ENCODE results near the gene DHX40. TPM values are rescaled to one million over a fixed set of nuclear protein-coding genes. Genes with fewer than 3 reads are reported as not detected.

DHX40 gene
- total and polyA plus RNA-seq, 2 of the 13 experiments (the other 11 are each of a cell fraction or from before 2014, with no cell fraction given): 22.2 to 37.0 TPM

DNA sequence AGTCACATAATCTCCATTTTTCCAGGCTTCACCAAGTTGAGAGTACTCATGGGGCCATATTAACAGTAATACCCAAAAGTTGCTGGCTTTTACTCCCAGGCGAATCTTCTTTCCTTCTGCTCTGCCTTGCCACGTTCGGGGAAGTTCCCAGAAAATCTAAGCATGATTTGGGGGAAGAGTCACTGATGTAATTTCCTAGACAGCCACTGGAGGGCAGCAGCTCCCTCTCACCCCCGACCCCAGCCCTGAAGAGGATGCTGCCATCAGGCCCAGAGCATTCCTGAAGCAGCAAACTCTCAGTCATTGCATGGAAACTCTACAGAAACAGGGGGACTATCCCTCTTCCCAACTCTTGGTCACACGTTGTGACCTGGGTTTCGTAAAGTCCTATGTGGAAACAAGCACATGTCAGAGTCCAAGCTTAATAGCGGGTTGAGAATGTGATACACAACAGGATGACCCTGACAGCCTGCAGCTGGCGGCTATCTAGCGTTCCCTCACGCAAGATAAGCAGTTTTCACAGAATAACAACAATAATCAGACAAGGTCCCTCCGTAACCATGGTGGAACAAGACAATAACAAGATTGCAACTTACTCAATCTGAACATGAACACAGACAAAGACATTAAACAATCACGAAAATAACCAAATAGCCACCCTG is 43.8 kb upstream of the DHX40 start (continued):
- TF ChIP-seq, protein P1, sequence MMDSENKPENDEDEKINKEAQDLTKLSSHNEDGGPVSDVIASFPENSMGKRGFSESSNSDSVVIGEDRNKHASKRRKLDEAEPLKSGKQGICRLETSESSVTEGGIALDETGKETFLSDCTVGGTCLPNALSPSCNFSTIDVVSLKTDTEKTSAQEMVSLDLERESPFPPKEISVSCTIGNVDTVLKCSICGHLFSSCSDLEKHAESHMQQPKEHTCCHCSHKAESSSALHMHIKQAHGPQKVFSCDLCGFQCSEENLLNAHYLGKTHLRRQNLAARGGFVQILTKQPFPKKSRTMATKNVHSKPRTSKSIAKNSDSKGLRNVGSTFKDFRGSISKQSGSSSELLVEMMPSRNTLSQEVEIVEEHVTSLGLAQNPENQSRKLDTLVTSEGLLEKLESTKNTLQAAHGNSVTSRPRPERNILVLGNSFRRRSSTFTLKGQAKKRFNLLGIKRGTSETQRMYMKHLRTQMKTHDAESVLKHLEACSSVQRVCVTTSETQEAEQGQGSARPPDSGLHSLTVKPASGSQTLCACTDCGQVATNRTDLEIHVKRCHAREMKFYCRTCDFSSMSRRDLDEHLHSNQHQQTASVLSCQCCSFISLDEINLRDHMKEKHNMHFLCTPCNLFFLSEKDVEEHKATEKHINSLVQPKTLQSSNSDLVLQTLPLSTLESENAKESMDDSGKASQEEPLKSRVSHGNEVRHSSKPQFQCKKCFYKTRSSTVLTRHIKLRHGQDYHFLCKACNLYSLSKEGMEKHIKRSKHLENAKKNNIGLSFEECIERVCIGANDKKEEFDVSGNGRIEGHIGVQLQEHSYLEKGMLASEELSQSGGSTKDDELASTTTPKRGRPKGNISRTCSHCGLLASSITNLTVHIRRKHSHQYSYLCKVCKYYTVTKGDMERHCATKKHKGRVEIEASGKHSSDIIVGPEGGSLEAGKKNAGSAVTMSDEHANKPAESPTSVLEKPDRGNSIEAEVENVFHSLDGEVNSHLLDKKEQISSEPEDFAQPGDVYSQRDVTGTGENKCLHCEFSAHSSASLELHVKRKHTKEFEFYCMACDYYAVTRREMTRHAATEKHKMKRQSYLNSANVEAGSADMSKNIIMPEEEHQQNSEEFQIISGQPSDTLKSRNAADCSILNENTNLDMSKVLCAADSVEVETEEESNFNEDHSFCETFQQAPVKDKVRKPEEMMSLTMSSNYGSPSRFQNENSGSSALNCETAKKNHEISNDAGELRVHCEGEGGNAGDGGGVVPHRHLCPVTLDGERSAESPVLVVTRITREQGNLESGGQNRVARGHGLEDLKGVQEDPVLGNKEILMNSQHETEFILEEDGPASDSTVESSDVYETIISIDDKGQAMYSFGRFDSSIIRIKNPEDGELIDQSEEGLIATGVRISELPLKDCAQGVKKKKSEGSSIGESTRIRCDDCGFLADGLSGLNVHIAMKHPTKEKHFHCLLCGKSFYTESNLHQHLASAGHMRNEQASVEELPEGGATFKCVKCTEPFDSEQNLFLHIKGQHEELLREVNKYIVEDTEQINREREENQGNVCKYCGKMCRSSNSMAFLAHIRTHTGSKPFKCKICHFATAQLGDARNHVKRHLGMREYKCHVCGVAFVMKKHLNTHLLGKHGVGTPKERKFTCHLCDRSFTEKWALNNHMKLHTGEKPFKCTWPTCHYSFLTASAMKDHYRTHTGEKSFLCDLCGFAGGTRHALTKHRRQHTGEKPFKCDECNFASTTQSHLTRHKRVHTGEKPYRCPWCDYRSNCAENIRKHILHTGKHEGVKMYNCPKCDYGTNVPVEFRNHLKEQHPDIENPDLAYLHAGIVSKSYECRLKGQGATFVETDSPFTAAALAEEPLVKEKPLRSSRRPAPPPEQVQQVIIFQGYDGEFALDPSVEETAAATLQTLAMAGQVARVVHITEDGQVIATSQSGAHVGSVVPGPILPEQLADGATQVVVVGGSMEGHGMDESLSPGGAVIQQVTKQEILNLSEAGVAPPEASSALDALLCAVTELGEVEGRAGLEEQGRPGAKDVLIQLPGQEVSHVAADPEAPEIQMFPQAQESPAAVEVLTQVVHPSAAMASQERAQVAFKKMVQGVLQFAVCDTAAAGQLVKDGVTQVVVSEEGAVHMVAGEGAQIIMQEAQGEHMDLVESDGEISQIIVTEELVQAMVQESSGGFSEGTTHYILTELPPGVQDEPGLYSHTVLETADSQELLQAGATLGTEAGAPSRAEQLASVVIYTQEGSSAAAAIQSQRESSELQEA (CRISPR knock-in tag; IDR thresholded peaks at IDR 0.05; ENCODE audit: not compliant biosample characterization): no peak
- TF ChIP-seq ZNF350 (CRISPR knock-in tag; IDR thresholded peaks at IDR 0.05; ENCODE audit: borderline replicate concordance, low read depth) (no peak; the same call in 1 of the 2 replicates), JUND (CRISPR knock-in tag; IDR thresholded peaks at IDR 0.05) (no peak), SP4 (CRISPR knock-in tag; IDR thresholded peaks at IDR 0.05) (0 out of 2 replicates have a peak, but pooled peaks have one; percentile 17), PCBP1 (IDR thresholded peaks at IDR 0.05; ENCODE audit: borderline replicate concordance, low read depth, low read length) (no peak), ISL2 (CRISPR knock-in tag; IDR thresholded peaks at IDR 0.05) (peak; percentile 46; the same call in 1 of the 2 replicates), EED (CRISPR knock-in tag; IDR thresholded peaks at IDR 0.05) (no peak), AGO2 (optimal IDR thresholded peaks at IDR 0.05; ENCODE audit: low read depth, low read length) (no peak), ZNF629 (CRISPR knock-in tag; conservative IDR thresholded peaks at IDR 0.05) (no peak), ZMYM2 (CRISPR knock-in tag; IDR thresholded peaks at IDR 0.05) (no peak), ZNF616 (CRISPR knock-in tag; IDR thresholded peaks at IDR 0.05; ENCODE audit: low read depth) (no peak), YEATS4 (CRISPR knock-in tag; IDR thresholded peaks at IDR 0.05; ENCODE audit: borderline replicate concordance) (peak; percentile 60; the same call in 1 of the 2 replicates), NR2C2 (CRISPR knock-in tag; IDR thresholded peaks at IDR 0.05; ENCODE audit: borderline replicate concordance) (peak; percentile 55; the same call in 1 of the 2 replicates)
- TF ChIP-seq, protein P2, sequence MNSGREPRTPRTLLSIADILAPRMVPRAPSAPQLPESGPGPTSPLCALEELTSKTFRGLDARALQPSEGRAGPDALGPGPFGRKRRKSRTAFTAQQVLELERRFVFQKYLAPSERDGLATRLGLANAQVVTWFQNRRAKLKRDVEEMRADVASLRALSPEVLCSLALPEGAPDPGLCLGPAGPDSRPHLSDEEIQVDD (CRISPR knock-in tag; IDR thresholded peaks at IDR 0.05; ENCODE audit: borderline replicate concordance): no peak
- TF ChIP-seq, protein P3, sequence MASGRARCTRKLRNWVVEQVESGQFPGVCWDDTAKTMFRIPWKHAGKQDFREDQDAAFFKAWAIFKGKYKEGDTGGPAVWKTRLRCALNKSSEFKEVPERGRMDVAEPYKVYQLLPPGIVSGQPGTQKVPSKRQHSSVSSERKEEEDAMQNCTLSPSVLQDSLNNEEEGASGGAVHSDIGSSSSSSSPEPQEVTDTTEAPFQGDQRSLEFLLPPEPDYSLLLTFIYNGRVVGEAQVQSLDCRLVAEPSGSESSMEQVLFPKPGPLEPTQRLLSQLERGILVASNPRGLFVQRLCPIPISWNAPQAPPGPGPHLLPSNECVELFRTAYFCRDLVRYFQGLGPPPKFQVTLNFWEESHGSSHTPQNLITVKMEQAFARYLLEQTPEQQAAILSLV (CRISPR knock-in tag; IDR thresholded peaks at IDR 0.05; ENCODE audit: borderline replicate concordance): no peak; the same call in 1 of the 2 replicates
- TF ChIP-seq, protein P4, sequence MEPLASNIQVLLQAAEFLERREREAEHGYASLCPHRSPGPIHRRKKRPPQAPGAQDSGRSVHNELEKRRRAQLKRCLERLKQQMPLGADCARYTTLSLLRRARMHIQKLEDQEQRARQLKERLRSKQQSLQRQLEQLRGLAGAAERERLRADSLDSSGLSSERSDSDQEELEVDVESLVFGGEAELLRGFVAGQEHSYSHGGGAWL (CRISPR knock-in tag; IDR thresholded peaks at IDR 0.05): no peak
- TF ChIP-seq, protein P5, sequence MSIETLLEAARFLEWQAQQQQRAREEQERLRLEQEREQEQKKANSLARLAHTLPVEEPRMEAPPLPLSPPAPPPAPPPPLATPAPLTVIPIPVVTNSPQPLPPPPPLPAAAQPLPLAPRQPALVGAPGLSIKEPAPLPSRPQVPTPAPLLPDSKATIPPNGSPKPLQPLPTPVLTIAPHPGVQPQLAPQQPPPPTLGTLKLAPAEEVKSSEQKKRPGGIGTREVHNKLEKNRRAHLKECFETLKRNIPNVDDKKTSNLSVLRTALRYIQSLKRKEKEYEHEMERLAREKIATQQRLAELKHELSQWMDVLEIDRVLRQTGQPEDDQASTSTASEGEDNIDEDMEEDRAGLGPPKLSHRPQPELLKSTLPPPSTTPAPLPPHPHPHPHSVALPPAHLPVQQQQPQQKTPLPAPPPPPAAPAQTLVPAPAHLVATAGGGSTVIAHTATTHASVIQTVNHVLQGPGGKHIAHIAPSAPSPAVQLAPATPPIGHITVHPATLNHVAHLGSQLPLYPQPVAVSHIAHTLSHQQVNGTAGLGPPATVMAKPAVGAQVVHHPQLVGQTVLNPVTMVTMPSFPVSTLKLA (IDR thresholded peaks at IDR 0.05): peak; percentile 42

Data from HepG2 (cell line).